Fibroblast of skin of right biceps (primary cell): ENCODE measurements around the gene RFT1.

ENCODE experiments used
- DNase-seq: peaks from one replicate; pipeline ENCODE4 v3.0.0-alpha.2; 2013

Gene RFT1, protein sequence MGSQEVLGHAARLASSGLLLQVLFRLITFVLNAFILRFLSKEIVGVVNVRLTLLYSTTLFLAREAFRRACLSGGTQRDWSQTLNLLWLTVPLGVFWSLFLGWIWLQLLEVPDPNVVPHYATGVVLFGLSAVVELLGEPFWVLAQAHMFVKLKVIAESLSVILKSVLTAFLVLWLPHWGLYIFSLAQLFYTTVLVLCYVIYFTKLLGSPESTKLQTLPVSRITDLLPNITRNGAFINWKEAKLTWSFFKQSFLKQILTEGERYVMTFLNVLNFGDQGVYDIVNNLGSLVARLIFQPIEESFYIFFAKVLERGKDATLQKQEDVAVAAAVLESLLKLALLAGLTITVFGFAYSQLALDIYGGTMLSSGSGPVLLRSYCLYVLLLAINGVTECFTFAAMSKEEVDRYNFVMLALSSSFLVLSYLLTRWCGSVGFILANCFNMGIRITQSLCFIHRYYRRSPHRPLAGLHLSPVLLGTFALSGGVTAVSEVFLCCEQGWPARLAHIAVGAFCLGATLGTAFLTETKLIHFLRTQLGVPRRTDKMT

DNA sequence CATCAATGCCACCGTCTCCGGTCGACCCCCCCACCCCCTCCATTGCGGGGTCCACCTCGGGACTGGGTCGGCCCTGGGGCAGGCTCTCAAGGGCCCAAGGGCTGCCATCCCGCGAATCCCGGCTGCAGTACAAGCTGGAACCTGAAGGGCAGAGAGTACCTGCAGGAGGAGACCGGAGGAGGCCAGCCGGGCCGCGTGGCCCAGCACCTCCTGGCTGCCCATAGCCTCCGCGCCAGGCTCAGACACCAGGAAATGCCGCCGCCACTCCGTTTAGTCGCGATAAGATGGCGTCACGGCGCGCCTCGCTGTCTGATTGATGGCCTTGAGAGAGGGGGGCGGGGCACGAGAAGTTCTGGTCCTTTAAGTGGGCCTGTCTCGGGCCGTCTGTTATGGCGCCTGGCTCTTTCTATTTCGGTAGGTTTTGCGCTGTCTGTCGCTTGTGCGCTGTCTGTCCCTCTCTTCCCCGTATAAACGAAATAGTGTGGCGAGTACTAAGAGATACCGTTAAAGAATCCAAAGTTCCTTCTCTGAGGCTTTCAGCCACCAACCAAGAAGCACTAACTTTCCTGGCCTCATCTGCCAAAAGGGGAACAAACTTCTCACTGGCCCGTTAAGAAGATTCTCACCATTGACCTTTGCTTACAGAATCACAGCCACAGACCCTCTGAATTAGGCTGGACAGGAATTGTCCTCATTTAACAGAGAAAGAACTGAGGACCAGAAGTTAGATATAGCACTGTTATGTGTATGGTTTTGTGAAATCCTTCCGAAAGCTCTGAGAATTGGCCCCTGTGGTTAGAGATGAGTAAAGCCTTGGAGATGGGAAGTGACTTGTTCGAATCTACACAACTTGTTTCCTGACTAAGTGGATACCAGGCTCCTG, at the start of gene RFT1:
Gene RFT1, minus strand, starts transcription at position 257 of the 883 bp plus-strand sequence. Its CDS starts 35 bp downstream, at position 222.
- DNase-seq = peak; percentile 97

DNA sequence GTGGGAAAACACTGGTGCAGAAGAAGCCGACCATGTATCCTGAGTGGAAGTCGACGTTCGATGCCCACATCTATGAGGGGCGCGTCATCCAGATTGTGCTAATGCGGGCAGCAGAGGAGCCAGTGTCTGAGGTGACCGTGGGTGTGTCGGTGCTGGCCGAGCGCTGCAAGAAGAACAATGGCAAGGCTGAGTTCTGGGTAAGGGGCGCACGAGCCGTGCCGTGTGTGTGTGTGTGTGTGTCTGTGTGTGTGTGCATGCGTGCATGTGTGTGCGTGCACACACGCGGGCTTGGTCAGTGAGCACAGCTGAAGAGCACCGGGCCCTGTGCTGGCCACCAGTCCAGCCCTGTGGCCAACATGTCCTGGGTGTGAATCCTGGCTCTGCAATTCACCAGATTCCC, 49.3 kb upstream of the RFT1 start:
- no peak for DNase-seq

DNA sequence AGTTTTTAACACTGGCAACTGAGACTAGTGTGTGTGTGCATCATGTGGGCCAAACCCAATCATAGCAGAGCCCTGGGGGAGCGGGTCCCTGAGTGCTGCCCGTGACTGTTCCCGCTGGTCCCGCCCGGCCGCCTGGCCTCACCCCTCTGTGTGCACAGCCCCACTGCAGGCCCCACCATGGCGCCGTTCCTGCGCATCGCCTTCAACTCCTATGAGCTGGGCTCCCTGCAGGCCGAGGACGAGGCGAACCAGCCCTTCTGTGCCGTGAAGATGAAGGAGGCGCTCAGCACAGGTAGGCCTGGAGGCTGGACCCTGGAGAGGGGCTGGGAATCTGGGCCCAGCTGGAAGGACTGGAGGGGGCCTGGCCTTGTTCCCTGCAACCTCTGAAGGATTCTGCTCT, 48.0 kb upstream of the RFT1 start:
- DNase-seq = no peak

DNA sequence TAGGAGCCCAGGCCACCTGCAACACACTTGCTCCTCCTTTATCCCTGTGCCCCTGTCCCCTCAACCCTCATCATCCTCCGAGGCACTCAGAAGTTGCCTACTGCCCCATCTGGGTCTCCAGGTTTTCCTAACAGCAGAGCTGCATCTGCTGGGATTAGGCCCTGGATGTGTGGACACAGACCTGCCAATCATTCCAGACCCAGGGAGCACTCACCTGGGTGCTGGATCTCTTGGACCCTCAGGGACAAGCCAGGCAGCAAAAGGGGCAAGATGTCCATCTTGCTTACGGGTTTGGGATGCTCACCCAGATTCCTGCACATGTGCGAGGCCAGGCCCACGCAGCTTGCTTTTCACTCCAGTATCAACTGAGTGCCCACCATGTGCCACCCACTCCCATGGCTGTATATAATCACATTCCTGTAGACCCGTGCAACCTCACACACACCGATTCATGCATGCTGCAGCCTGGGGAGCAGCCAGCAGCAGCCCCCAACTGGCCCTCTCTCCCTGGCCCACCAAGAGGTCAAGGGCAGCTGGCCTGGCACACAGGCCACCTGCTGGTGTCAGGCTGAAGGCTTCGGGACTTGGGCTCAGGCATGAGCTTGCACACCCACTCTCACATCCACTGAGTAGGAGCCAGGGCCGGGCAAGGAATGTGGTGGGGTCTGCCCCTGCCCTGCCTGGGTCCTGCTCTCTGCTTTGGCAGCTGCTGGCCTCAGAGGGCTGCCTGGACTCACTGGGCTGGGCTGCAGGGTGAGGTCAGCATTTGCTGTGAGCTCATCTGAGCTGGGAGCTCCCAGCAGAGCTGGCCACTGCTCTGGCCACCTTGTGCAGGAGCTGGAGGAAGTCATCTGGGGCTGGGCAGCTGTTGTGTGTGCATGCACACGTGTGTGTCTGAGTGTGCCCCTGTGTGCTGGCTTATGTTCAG, 45.6 kb upstream of the RFT1 start:
- no peak for DNase-seq

DNA sequence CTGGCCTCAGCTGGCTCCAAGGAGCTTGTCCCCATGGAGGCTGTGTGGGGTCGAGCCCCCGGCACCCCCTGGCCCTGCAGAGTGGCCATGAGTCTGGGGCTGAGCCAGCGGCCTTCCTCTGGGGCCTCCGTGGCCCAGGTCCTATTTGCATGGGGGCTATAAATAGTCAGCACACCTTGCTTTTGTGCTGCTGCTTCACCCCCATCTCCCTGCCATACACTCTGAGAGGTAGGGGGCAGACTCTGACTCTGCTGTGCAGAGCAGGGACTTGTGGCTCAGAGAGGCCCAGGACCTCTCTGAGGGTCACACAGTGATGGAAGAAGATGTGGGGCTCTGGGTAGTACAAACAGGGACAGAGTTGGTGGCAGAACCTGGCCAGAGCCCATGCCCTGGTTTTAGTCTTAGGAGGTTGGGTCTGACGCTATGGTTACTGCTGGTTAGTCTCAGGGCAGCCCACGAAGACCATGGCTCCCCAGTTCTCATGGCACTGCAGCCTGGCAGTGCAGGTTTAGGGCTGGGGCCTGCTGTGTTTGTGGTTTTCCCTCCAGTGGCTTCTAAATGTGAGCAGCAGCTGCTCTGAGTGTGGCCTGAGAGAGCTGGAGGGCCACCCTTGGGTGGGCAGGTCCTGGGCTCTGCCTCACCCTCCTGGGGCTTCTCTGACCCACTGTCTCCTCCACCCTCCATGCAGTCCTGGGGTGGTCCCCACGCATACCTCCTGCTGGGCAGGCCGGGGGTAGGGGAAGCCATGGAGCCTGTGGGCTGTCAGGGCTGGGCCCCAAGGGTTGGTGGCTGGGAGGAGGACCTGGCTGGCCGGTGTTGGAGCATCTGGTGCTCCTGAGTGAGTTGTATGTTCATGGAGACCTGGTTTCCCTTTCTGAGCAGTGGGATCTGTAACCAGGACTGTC, 44.4 kb upstream of the RFT1 start:
- DNase-seq = no peak

DNA sequence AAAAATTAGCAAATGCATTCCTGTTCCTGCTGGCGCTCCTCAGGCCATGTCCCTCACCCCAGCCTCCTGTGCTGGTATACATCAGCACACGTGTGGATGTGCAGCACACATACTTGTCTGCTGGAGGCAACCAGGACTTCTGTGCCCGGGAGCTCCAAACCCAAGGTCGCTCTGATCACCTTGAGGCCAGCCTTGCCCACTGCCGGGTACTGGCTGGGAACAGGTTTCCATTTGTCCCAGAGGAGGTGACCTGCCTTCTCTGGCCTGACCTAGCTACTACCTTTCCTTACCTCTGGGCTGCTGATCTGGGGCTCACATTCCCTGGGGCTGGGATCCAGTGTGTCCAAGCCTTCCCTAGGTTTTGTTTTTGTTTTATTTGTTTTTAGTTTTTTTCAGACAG, 42.9 kb upstream of the RFT1 start:
- no peak for DNase-seq

DNA sequence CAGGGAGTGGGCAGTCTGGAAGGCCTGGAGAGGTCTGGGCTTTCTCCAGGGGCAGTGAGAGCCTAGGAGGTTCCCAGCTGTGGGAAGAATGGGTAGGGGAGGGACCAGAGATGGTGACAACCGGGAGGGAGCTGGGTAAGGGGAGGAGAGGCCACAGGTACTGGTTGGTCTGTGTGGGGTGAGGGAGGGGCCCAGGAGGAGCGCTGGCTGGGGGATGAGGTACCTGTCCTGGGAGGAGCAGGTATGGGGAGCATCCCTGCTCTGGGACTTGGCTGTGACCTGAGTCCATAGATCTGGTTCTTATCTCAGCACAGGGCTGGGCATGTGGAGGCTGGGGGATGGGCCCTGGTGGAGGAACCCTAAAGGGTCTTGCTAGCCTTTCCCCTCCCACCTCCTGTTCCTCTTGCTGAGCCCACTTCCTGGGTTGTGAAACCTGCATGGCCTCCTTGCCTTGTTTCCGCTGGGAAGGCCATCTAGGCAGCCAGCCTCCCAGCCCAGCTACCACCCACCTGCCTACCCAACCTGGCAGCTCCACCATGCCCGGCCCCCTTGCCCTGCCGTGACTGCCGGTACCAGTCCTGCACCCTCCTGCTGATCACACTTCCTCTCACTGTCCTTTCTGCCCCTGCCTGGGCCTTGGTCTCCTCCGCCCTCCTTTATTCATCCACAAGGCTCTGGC, 41.7 kb upstream of the RFT1 start:
- DNase-seq = no peak

DNA sequence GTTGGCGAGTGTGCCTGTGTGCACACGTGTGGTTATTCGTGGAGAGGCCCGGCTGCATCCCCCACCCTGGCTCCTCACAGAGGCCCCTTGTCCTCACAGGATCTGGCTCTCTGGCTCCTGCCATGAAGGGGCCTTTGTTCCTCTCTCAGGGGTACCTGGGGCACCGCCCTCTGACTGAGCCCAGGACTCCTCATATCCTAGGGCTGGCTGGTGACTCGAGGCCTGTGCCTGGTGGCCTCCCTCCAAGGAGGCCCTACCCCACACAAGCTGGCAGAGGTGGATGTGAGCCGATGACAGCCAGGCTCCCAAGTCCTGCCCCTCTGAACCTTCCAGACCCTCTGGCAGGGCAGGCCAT, 40.8 kb upstream of the RFT1 start:
- no peak for DNase-seq

DNA sequence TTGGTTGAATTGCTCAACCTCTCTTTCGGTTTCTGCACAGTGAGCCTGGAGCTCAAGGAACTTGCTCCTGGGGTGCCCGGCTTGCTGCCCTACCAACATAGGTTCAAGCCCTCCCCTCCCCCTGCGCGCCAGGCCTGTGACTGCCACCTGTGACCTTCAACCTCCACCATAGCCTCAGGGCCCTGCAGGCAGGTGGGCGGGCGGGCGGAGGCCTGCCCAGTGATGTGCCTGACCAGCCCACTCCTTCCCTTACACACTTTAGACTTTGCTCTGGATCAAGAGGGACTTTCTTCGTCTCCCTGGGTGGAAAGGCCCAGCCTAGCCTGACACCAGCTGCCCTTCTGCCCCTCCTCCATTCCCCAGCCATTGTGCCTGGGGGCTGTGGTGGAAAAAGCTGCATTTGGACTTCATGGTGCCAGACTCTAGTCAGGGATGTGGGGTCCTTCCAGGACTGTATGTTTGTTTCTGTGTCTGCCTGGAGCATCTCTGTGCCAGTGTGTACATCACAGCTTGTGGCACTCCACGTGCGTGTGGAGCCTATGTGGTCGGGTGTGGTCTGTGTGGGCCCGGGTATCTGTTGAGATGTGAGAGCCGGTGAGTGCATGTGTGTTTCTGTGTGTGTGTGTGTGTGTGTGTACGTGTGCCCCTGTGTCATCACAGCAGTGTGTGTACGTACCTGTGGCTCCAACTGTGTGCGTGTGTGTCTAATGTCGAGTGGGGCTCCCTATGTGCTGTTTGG, 40.3 kb upstream of the RFT1 start:
- DNase-seq = no peak

DNA sequence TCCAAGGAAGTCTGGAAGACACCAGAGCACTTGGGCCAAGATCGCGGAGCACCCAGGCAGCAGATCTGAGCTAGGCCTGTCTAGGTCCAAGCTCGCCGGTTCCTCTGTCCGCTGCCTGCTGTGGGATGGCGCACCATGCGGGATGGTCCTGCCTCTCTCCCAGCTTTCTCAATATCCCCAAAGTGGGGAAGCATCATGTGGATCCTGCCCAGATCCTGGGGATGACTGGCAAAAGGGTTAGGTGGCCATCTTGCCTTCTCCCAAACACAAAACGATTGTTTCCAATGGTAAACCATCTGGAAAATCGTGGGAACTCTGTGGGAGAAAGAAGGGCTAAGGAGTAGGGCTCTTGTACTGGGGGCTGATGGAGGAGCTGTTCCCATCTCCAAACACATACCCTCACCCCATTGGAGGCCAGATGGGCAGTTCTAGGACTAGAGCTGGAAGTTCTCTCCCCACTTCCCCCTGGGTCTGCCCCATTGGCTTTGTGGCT, 39.6 kb upstream of the RFT1 start:
- DNase-seq = no peak

DNA sequence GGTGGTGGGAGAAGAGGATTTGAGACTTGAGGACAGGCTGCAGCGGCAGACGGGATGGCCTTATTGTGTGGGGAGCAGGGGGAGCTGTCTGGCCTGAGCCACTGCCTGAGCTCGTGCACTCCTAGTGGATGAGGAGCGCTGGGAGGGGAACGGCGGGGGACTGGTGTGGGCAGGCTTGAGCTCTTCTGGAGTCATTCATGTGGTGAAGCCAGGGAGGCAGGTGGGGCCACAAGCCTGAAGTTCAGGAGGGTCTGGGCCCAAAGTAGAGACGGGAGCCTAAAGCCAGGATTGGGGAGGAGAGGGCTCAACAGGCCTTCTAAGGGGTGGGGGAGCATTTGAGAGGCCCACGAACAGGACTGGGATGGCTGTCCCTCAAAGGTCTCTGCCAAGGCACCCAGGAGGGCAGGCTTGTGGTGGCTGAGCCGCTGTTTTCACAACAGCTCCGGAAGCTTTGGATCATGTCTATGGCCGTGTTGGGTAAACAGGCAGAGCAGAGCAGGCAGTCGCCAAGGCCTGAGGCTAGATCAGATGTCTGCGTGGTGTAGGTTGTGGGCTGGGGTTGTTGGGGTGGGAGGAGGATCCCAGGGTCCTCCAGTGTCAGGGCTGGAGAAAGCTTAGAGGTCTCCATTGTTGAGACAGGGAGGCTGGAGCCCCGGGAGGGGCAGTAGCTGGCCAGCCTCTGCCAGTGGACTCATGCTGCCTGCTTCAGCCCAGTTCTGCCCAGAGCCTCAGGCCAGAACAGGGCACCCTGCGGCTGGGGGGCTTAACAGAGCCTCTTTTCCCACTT, 39.0 kb upstream of the RFT1 start:
- no peak for DNase-seq

DNA sequence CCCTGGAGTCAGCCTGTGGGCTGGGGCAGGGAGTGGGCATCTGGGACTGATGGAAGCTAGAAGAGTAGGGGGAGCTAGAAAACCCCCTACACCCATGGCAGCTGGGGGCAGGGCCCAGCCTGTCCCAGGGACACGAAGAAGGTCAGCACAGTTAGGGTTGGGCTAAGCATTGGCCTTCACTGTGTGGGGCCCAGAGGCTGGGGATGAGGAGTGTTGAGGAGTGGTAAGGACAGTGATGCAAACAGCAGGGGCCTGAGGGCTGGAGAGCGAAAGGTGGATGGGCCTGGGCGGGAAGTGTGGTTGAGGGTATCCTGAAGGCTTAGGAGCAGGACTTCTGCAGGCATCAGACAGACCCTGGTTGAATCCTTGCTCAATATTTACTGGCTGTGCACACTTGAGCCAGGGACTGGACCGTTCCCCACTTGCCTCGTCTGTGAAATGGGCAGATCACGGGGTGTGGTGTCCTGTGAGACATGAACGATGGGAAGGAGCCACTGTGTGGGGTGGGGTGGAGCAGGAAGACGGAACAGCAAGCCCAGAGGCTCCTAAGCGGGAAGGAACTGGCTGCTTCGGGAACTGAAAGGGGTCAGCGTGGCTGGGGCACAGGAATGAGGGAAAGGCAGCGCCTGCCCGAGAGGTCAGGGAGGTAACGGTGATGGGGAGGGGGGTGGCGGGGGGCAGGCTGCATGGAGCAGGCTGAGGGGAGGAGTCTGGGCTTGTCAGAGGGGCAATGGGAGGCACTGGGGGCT, 38.1 kb upstream of the RFT1 start:
- DNase-seq = no peak

DNA sequence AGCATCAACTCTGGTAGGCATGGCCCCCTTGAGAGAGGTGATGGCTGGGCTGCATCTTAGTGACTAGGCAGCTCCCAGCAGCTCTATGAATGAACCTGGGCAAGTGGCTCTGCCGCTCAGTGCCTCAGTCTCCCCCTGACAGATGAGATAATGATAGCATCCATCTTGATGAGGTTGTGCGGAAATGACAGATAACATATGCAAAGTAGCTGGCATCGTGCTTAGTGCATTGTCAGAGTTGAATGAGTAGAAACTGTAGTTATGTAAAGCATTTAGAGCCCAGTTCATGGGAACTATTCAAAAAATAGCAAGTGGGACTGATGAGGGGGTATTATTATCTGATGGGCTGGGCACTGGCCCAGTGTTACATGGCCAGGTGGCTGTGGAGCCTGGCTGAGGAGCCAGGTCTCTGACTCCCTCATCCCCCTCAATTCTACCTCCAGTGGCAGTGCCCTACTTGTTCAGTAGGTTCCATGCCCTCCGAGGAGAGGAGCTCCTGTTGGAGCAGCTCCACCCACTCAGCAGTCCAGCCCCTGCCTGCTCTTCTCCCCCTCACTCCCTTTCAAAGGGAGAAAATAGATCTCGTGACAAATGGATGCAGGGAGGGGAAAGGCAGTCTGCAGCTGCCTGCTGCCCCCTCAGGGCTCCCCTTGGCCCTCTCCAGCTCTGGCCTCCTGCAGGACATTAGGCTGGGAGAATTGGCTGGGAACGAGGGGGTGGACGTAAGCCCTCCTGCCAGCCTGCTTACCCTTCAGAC, 37.4 kb upstream of the RFT1 start:
- DNase-seq = no peak

DNA sequence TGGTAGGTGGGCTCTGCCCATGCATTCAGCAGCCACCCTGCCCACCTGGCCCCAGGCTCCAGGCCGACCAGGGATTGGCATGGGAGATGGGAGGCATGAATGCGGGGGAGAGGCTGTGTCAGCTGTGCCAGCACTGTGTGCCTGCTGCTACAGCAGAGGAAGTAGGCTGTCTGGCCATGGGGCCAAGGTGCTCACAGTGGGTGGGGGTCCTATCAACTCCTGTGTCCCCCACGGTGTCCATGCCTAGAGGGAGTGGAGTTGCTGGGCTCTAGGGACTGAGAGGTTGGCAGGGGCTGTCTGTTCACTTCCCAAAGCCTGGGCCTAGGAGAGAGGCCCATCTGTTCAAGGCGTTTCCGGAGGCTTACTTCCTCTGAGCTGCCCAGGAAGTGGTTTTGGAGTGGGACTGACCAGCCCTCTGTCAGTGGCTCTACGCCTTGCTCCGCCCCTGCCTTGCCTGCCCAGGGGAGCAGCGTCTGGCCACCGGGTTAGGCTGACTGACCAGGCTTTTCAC, 36.6 kb upstream of the RFT1 start:
- DNase-seq = peak; percentile 19

DNA sequence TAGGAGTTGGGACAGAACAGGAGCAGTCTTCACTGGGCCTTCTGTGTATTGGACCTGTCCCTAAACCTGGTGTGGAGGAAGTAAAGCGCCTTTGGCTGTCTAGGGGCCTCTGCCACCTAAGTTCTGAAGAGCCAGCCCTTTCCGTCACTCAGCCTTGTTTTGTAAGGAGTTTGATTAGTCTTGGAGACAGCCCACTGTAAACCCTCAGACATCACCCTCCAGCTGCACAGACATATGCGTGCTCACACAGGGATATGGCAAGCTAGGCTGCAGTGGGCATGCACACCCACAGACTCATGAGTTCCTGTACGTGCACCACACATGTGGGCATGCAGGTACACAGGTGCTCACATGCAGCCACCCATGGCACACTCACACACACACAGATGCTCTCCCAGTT, 36.0 kb upstream of the RFT1 start:
- no peak for DNase-seq

DNA sequence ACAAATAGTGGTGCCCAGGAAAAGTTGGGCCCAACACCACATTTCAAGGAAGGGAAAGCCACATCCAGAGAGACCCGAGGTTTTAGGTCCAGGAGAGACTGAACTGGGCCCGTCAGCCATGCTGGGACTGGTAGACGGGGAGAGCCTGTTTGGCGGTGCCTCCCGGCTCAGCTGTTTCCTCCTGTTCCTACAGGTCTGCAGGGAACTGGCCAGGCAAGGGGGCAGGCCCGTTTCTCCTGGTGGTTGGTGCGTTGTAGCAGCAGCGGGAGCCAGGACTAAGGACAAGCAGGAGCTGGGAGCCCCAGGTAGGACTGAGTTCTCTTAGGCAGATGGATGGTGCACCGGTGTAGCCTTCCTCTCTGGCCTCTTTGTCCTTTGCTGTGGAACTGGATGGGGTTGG, 34.7 kb upstream of the RFT1 start:
- DNase-seq = no peak
